Urinary bladder (tissue), 4 donors: ENCODE data around the gene AFAP1L2. TPM values are rescaled to one million over a fixed set of nuclear protein-coding genes. Genes with fewer than 3 reads are reported as not detected.

ENCODE experiments used
- DNase-seq: peaks from one replicate; pipeline ENCODE4 v3.0.0-alpha.2; 2015; ENCODE audit errors: extremely low spot score
- H3K27ac ChIP-seq: one replicate; pipeline ENCODE4 v1.5.1; 2013; ENCODE audit warnings: low read depth, mild to moderate bottlenecking, moderate library complexity
- H3K36me3 ChIP-seq: one replicate; pipeline ENCODE4 v1.6.1; 2013; ENCODE audit warnings: mild to moderate bottlenecking, moderate library complexity; ENCODE audit not compliant: insufficient read depth
- H3K4me1 ChIP-seq: one replicate; pipeline ENCODE4 v1.6.1; 2013; ENCODE audit warnings: mild to moderate bottlenecking, moderate library complexity; ENCODE audit not compliant: insufficient read depth
- H3K4me3 ChIP-seq: one replicate; pipeline ENCODE4 v1.5.1; 2013; ENCODE audit warnings: low read depth, low read length
- WGBS: extraction: QIAGEN DNeasy Blood & Tissue Kit; methylation state at CpG from one replicate; pipeline ENCODE4 v1.1.7; 2013; 5-methylcytosine and 5-hydroxymethylcytosine counted together
- polyA plus RNA-seq: library from polyadenylated mRNA; stranded (reverse); fragments of 200-250 nt; gene quantifications from one replicate; pipeline ENCODE4 v1.2.3, GENCODE V29; 2013
- total RNA-seq: library from RNA; depleted of rRNA; stranded (reverse); fragments of >200 nt; gene quantifications from one replicate; pipeline ENCODE4 v1.2.3, GENCODE V29; 2014
- donor health status: healthy with polysubstance abuse.
- donor health status: healthy.

Gene AFAP1L2
- total and polyA plus RNA-seq, 2 donors = 9.1 to 32.6 TPM

- no peak for DNase-seq
- 87% methylated on average over 9 of the region's 9 CpGs for WGBS
- no peaks in the 10 kb centered on the region for H3K4me1 ChIP-seq
- no peak overlapping the region for H3K4me3 ChIP-seq
- H3K36me3 ChIP-seq = no peaks in the 10 kb centered on the region
- no peak overlapping the region for H3K27ac ChIP-seq
These were observed 25.5 kb upstream of the AFAP1L2 start for GRCh38 chr10:114429581-114430335.

- WGBS = 59% methylated on average over 9 of the region's 9 CpGs
- no peak overlapping the region for H3K27ac ChIP-seq
- DNase-seq = no peak
These were observed 23.0 kb upstream of the AFAP1L2 start for GRCh38 chr10:114427124-114427852.

GRCh38 chr10:114426476-114426875 lies 22.2 kb upstream of the AFAP1L2 start:
- DNase-seq = no peak
- no peaks in the 10 kb centered on the region for H3K4me1 ChIP-seq
- H3K4me3 ChIP-seq = no peak overlapping the region
- H3K27ac ChIP-seq = no peak overlapping the region
- no peaks in the 10 kb centered on the region for H3K36me3 ChIP-seq
- 76% methylated on average over 5 of the region's 5 CpGs for WGBS

More at GRCh38 chr10:114427124-114427852, 23.0 kb upstream of the AFAP1L2 start:
- Histone ChIP-seq H3K36me3 (no peaks in the 10 kb centered on the region), H3K4me3 (no peak overlapping the region), H3K4me1 (no peaks in the 10 kb centered on the region)

- Histone ChIP-seq H3K4me1 (no peaks in the 10 kb centered on the region), H3K27ac (no peak overlapping the region), H3K4me3 (no peak overlapping the region), H3K36me3 (no peaks in the 10 kb centered on the region)
- WGBS = 91% methylated on average over 4 of the region's 4 CpGs
- no peak for DNase-seq
These were observed 16.6 kb upstream of the AFAP1L2 start for GRCh38 chr10:114420811-114421485.

GRCh38 chr10:114418109-114418508 lies 13.8 kb upstream of the AFAP1L2 start:
- Histone ChIP-seq H3K27ac (no peak overlapping the region), H3K36me3 (no peaks in the 10 kb centered on the region), H3K4me1 (no peaks in the 10 kb centered on the region), H3K4me3 (no peak overlapping the region)
- no peak for DNase-seq
- 75% methylated on average over 1 of the region's 1 CpG for WGBS

- DNase-seq = no peak
- 37% methylated on average over 9 of the region's 9 CpGs for WGBS
- H3K36me3 ChIP-seq = no peaks in the 10 kb centered on the region
- no peak overlapping the region for H3K4me3 ChIP-seq
- no peak overlapping the region for H3K27ac ChIP-seq
- H3K4me1 ChIP-seq = no peaks in the 10 kb centered on the region
These were observed 8.8 kb upstream of the AFAP1L2 start for GRCh38 chr10:114412907-114413797.

- H3K27ac ChIP-seq = no peak overlapping the region
- no peak for DNase-seq
- WGBS = 63% methylated on average over 5 of the region's 5 CpGs
- no peak overlapping the region for H3K4me3 ChIP-seq
- no peaks in the 10 kb centered on the region for H3K4me1 ChIP-seq
- no peaks in the 10 kb centered on the region for H3K36me3 ChIP-seq
These were observed 4.7 kb upstream of the AFAP1L2 start for GRCh38 chr10:114408968-114409444.

GRCh38 chr10:114408112-114408967 lies 4.0 kb upstream of the AFAP1L2 start:
- WGBS = 93% methylated on average over 12 of the region's 12 CpGs
- Histone ChIP-seq H3K36me3 (no peaks in the 10 kb centered on the region), H3K4me3 (no peak overlapping the region), H3K27ac (no peak overlapping the region), H3K4me1 (no peaks in the 10 kb centered on the region)
- no peak for DNase-seq

- 98% methylated on average over 1 of the region's 1 CpG for WGBS
- no peaks in the 10 kb centered on the region for H3K4me1 ChIP-seq
- no peak for DNase-seq
These were observed 2.2 kb upstream of the AFAP1L2 start for GRCh38 chr10:114406455-114406854.

GRCh38 chr10:114405011-114405350 lies 679 bp upstream of the AFAP1L2 start:
- H3K4me3 ChIP-seq = peak overlapping the region; percentile 64
- no peaks in the 10 kb centered on the region for H3K4me1 ChIP-seq
- WGBS = 53% methylated on average over 16 of the region's 16 CpGs
- DNase-seq = no peak
- no peaks in the 10 kb centered on the region for H3K36me3 ChIP-seq
- H3K27ac ChIP-seq = no peak overlapping the region

More at GRCh38 chr10:114406455-114406854, 2.2 kb upstream of the AFAP1L2 start:
- no peak overlapping the region for H3K4me3 ChIP-seq
- H3K27ac ChIP-seq = no peak overlapping the region
- no peaks in the 10 kb centered on the region for H3K36me3 ChIP-seq

GRCh38 chr10:114403541-114404161 lies 651 bp downstream of the AFAP1L2 start:
- H3K4me3 ChIP-seq = peak overlapping the region; percentile 64
- H3K27ac ChIP-seq = peak overlapping the region; percentile 28
- WGBS = under 1% methylated on average over 44 of the region's 44 CpGs
- H3K36me3 ChIP-seq = no peaks in the 10 kb centered on the region
- no peaks in the 10 kb centered on the region for H3K4me1 ChIP-seq
- no peak for DNase-seq
